HFFc6 (cell line): ENCODE data around the gene RGSL1. TPM values are rescaled to one million over a fixed set of nuclear protein-coding genes. Genes with fewer than 3 reads are reported as not detected.
"Not testable (repeated sequence)": the region's sequence is repeated elsewhere in the genome, so short reads cannot be mapped to it uniquely, and the experiment has no call there.

Experiments used
- DNase-seq: peaks from one replicate; pipeline ENCODE4 v3.0.0-alpha.2; 2018
- H3K27ac Mint-ChIP-seq: 2 replicates; pipeline ENCODE4 v1.8.0; 2020; ENCODE audit warnings: mild to moderate bottlenecking, mixed read lengths
- H3K27me3 Mint-ChIP-seq: 2 replicates; pipeline ENCODE4 v1.8.0; 2021; ENCODE audit warnings: mild to moderate bottlenecking, moderate library complexity, mixed read lengths; ENCODE audit not compliant: insufficient read depth
- H3K36me3 Mint-ChIP-seq: 2 replicates; pipeline ENCODE4 v1.8.0; 2021; ENCODE audit warnings: low read depth, mixed read lengths
- H3K4me1 Mint-ChIP-seq: 2 replicates; pipeline ENCODE4 v1.8.0; 2020; ENCODE audit warnings: low read depth, mixed read lengths
- H3K4me3 Mint-ChIP-seq: 2 replicates; pipeline ENCODE4 v1.8.0; 2020; ENCODE audit warnings: mild to moderate bottlenecking, moderate library complexity, mixed read lengths
- H3K9me3 Mint-ChIP-seq: 2 replicates; pipeline ENCODE4 v1.8.0; 2020; ENCODE audit warnings: mild to moderate bottlenecking, mixed read lengths
- total RNA-seq, 6 experiments: library from RNA; stranded (reverse); fragmentation: NEBNext Ultra II Directional; extraction: Animal tissue kit (Norgen Biotek cat#: 25700); gene quantifications; 2 replicates in 1 of 6; 3 replicates in 5 of 6; pipeline ENCODE4 v1.2.3, GENCODE V29; 2021
- TF ChIP-seq, protein P1 (sequence below): fragments of 200-600 bp; sonication (generic); IDR thresholded peaks from 2 replicates; pipeline ENCODE4 v1.5.0; 2021; ENCODE audit warnings: antibody characterized with exemption, mild to moderate bottlenecking

The RGSL1 gene
- total RNA-seq, 6 experiments from 2014 or later: not detected

DNA sequence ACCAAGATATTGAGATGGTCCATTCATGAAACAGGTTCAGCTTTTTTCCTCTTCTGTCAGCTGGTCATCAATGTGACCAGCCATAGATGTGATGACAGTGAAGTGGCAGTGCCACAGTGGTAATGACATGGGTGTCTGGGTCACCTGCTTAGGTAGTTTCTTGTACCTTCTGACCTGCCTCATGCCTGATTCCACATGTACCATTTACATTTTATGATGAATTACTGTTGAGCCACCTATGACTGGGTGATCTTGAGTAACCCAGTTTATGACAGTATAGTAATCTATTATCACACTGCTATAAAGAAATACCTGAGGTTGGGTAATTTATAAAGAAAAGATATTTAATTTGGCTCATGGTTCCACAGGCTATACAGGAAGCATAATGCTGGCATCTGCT is 45.7 kb downstream of the RGSL1 start:
- Mint-ChIP-seq H3K4me1 (no peaks in the 10 kb centered on the region), H3K27ac (no peak overlapping the region), H3K4me3 (no peak overlapping the region), H3K9me3 (no peaks in the 10 kb centered on the region), H3K36me3 (no peaks in the 10 kb centered on the region), H3K27me3 (no peaks in the 10 kb centered on the region; the same call in 1 of the 2 replicates)
- TF ChIP-seq, protein P1, sequence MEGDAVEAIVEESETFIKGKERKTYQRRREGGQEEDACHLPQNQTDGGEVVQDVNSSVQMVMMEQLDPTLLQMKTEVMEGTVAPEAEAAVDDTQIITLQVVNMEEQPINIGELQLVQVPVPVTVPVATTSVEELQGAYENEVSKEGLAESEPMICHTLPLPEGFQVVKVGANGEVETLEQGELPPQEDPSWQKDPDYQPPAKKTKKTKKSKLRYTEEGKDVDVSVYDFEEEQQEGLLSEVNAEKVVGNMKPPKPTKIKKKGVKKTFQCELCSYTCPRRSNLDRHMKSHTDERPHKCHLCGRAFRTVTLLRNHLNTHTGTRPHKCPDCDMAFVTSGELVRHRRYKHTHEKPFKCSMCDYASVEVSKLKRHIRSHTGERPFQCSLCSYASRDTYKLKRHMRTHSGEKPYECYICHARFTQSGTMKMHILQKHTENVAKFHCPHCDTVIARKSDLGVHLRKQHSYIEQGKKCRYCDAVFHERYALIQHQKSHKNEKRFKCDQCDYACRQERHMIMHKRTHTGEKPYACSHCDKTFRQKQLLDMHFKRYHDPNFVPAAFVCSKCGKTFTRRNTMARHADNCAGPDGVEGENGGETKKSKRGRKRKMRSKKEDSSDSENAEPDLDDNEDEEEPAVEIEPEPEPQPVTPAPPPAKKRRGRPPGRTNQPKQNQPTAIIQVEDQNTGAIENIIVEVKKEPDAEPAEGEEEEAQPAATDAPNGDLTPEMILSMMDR: no peak
- DNase-seq: no peak

DNA sequence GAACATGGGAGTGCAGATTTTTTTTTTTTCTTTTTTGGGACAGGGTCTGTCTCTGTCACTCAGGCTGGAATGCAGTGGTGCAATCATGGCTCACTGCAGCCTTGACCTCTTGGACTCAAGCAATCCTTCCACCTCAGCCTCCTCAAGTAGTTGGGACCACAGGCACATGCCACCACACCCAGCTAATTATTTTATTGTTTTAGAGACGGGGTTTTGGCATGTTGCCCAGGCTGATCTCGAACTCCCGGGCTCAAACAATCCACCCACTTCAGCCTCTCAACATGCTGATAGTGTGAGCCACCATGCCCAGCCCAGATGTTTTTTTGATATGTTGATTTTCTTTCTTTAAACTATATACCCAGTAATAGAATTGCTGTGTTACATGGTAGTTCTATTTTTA is 57.7 kb downstream of the RGSL1 start:
- Mint-ChIP-seq H3K36me3 (no peaks in the 10 kb centered on the region), H3K4me3 (no peak overlapping the region), H3K27me3 (no peaks in the 10 kb centered on the region), H3K9me3 (peaks cover 7% of the 10 kb centered on the region; the same call in 1 of the 2 replicates), H3K4me1 (no peaks in the 10 kb centered on the region), H3K27ac (no peak overlapping the region)
- TF ChIP-seq, protein P1: no peak
- DNase-seq: no peak

DNA sequence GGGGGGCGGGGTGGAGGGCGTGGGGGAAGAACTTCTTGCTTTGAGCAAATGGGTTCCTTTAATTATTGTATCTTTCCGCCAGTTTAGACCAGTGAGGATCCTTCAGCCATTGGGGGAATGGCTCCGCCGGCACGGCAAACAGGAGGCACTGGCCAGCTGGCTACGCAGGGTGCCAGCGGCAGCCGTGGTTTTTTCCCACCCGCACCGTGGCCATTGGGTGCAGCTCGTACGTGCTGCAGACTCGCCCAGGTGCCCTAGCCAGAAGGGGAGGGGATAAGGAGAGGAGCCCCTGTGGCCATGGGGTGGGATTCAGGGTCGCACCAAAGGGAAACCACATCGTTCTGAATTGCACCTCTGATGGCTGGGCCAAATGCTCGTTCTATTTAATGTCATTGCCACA is 65.6 kb downstream of the RGSL1 start:
- TF ChIP-seq, protein P1: no peak
- H3K4me1 Mint-ChIP-seq: no peaks in the 10 kb centered on the region
- no peaks in the 10 kb centered on the region for H3K36me3 Mint-ChIP-seq
- H3K27me3 Mint-ChIP-seq: no peaks in the 10 kb centered on the region; the same call in 1 of the 2 replicates
- no peak for DNase-seq
- no peak overlapping the region for H3K4me3 Mint-ChIP-seq
- H3K27ac Mint-ChIP-seq: no peak overlapping the region
- no peaks in the 10 kb centered on the region for H3K9me3 Mint-ChIP-seq

DNA sequence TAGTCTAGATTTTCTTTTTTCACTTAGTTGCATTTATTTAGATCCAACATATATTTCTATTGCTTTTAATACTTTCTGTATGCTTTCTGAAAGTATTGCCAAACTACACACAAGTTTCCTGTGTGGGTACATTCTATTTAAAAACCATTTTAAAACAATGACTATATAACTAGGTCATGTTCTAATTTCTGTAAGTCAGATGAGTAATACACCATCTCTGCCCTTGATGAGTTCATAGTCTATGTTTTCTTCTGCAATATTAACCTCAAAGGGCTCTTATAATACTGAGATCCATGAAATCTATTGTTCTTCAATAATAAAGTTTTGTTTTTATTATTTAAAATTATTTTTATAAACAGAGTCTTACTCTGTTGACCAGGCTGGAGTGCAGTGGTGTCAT is 70.8 kb downstream of the RGSL1 start:
- no peak overlapping the region for H3K4me3 Mint-ChIP-seq
- no peaks in the 10 kb centered on the region for H3K4me1 Mint-ChIP-seq
- H3K36me3 Mint-ChIP-seq: no peaks in the 10 kb centered on the region
- no peaks in the 10 kb centered on the region; the same call in 1 of the 2 replicates for H3K27me3 Mint-ChIP-seq
- H3K27ac Mint-ChIP-seq: no peak overlapping the region
- TF ChIP-seq, protein P1: no peak
- H3K9me3 Mint-ChIP-seq: no peaks in the 10 kb centered on the region
- no peak for DNase-seq

DNA sequence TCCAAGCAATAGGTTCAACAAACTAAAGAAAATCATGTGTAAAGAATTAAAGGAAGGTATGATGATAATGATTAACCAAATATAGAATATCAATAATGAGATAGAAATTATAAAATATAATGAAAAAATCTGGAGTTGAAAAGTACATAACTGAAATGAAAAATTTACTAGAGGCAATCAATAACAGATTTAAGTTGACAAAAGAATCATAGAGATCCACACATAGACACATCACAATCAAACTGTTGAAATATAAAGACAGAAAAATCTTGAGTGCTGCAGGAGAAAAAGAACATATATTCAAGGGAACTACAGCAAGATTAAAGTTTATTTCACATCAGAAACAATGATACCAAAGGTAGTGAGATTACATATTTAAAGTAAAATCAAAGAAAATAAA is 75.4 kb downstream of the RGSL1 start:
- no peaks in the 10 kb centered on the region for H3K9me3 Mint-ChIP-seq
- TF ChIP-seq, protein P1: no peak

DNA sequence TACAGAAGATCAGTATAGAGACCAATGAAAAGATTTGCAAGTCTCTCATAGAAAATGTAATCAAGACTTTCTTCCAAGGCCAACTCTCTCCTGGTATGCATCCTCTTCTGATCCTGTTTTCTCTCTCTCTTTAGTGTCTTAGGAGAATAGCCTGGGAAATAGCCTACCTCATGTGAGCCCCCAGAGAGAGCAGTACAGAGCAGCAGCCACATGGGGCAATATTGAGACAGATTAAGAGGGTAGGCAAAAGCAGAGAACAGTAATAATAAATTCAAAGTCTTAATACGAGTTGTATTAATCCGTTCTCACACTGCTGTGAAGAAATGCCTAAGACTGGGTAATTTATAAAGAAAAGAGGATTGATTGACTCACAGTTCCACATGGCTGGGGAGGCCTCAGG is 77.7 kb downstream of the RGSL1 start:
- DNase-seq: no peak
- H3K27me3 Mint-ChIP-seq: peaks cover 5% of the 10 kb centered on the region

More for the DNA sequence above, 75.4 kb downstream of the RGSL1 start:
- Mint-ChIP-seq H3K4me3 (no peak overlapping the region), H3K27me3 (peaks cover 5% of the 10 kb centered on the region), H3K36me3 (no peaks in the 10 kb centered on the region), H3K27ac (no peak overlapping the region), H3K4me1 (no peaks in the 10 kb centered on the region)
- no peak for DNase-seq

DNA sequence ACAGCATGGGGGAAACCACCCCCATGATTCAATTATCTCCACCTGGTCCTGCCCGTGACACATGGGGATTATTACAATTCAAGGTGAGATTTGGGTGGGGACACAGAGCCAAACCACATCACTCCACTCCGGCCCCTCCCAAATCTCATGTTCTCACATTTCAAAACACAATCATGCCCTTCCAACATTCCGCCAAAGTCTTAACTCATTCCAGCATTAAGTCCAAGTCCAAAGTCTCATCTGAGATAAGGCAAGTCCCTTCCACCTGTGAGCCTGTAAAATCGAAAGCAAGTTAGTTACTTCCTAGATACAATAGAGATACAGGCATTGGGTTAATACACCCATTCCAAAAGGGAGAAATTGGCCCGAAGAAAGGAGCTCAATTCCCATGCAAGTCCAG is 78.3 kb downstream of the RGSL1 start:
- DNase-seq, H3K27me3 Mint-ChIP-seq, H3K9me3 Mint-ChIP-seq: not testable (repeated sequence)

More for the DNA sequence above, 77.7 kb downstream of the RGSL1 start:
- Mint-ChIP-seq H3K4me1 (no peaks in the 10 kb centered on the region), H3K9me3 (no peaks in the 10 kb centered on the region), H3K4me3 (no peak overlapping the region), H3K27ac (no peak overlapping the region), H3K36me3 (no peaks in the 10 kb centered on the region)
- TF ChIP-seq, protein P1: 0 out of 2 replicates have a peak, but pooled peaks have one; percentile 10

More for the DNA sequence above, 78.3 kb downstream of the RGSL1 start:
- not testable (repeated sequence) for H3K36me3 Mint-ChIP-seq, H3K4me1 Mint-ChIP-seq, H3K4me3 Mint-ChIP-seq, H3K27ac Mint-ChIP-seq
